ENCODE measurements around the gene TSHZ1. TPM values are rescaled to one million over a fixed set of nuclear protein-coding genes. Genes with fewer than 3 reads are reported as not detected.
A peak's percentile ranks its signal among the peaks of the same experiment; 100 is the strongest.

The TSHZ1 gene
- total and polyA plus RNA-seq, 2 donors from 2014 or later: 7.0 to 31.3 TPM

DNA sequence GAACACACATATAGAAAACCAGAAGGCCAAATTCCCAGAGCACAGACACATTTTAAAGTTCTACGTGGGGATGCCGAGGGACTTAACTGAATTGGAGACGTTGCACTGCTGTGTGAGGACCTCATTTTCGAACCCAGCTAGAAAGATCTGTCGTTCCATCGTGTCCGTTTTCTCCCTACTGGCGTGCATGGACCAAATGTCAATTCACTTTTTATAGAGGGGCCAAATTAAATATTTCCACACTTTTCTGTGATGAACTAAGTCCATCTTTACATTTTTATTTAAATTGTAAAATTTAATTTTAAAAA is 692 bp upstream of the TSHZ1 start:
- DNase-seq: no peak
- H3K9me3 ChIP-seq (ENCODE audit: control insufficient read depth in 2 of 3, insufficient read depth in 1 of 3, low read length in 3 of 3): no peaks in the 10 kb centered on the region
- no peak for FAIRE-seq
- intact Hi-C loops (cut with DNase I): no loop called here
- H3K27me3 ChIP-seq (ENCODE audit: control insufficient read depth, insufficient read depth, low read length): no peaks in the 10 kb centered on the region
- H3K4me3 ChIP-seq (ENCODE audit: low read length in 3 of 3): peak overlapping the region; percentile 78 to 87 (median 84)
- H3K4me1 ChIP-seq (ENCODE audit: control insufficient read depth in 2 of 3, insufficient read depth in 2 of 3, low read depth in 1 of 3, low read length in 3 of 3): peaks cover 3 to 27% (median 19%) of the 10 kb centered on the region in 3 donors
- TF ChIP-seq, protein P1, sequence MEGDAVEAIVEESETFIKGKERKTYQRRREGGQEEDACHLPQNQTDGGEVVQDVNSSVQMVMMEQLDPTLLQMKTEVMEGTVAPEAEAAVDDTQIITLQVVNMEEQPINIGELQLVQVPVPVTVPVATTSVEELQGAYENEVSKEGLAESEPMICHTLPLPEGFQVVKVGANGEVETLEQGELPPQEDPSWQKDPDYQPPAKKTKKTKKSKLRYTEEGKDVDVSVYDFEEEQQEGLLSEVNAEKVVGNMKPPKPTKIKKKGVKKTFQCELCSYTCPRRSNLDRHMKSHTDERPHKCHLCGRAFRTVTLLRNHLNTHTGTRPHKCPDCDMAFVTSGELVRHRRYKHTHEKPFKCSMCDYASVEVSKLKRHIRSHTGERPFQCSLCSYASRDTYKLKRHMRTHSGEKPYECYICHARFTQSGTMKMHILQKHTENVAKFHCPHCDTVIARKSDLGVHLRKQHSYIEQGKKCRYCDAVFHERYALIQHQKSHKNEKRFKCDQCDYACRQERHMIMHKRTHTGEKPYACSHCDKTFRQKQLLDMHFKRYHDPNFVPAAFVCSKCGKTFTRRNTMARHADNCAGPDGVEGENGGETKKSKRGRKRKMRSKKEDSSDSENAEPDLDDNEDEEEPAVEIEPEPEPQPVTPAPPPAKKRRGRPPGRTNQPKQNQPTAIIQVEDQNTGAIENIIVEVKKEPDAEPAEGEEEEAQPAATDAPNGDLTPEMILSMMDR (IDR thresholded peaks at IDR 0.05; ENCODE audit: borderline replicate concordance, extremely low read depth, insufficient read depth): no peak
- peak overlapping the region; percentile 56 to 76 (median 72) for H3K9ac ChIP-seq (ENCODE audit: low read length in 3 of 3)
- H3K36me3 ChIP-seq (ENCODE audit: control insufficient read depth in 2 of 3, insufficient read depth in 3 of 3, low read length in 3 of 3): no peaks in the 10 kb centered on the region
- peak overlapping the region; percentile 96 for H3K27ac ChIP-seq (ENCODE audit: low read depth in 2 of 2, low read length in 2 of 2)

DNA sequence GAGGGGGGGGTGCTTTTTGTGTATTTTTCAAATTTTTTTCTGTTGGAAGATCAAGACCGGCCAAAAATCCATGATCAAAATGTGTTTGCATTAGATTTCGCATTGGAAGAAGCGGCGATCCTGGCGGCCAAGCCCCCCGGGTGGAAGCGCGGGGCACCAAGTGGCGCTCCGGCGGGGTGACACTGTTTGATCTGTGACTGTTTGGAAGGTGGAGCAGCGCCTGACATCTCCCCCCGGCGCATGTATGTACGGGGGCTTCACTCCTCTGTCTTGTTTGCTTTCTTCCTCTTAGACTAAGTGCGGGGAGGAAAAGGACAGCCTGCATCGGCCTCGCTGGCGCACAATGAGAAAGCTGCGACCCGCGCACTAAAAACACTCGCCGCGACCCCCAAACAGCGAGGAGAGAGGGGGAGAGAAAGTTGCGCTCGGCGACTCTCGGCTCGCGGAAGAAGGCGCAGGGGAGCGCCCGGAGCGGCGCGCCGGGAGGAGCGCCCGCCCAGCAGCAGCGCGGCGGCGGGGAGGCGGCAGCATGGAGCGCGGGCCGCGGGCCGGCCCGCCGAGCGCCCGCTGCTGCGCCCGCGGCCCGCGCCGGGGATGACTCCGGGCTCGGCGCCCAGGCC is 515 bp downstream of the TSHZ1 start:
- H3K9ac ChIP-seq (ENCODE audit: low read length in 3 of 3): peak overlapping the region; percentile 76 to 85 (median 78)
- no peaks in the 10 kb centered on the region for H3K36me3 ChIP-seq (ENCODE audit: control insufficient read depth in 2 of 3, insufficient read depth in 3 of 3, low read length in 3 of 3)
- peak in 3 of 5 donors; percentile 36 to 75 (median 43) for DNase-seq
- TF ChIP-seq, protein P1 (IDR thresholded peaks at IDR 0.05; ENCODE audit: borderline replicate concordance, extremely low read depth, insufficient read depth): no peak
- peaks cover 3 to 35% (median 20%) of the 10 kb centered on the region in 3 donors for H3K4me1 ChIP-seq (ENCODE audit: control insufficient read depth in 2 of 3, insufficient read depth in 2 of 3, low read depth in 1 of 3, low read length in 3 of 3)
- H3K27ac ChIP-seq (ENCODE audit: low read depth in 2 of 2, low read length in 2 of 2): peak overlapping the region; percentile 74 to 87
- FAIRE-seq: no peak
- no peaks in the 10 kb centered on the region for H3K27me3 ChIP-seq (ENCODE audit: control insufficient read depth, insufficient read depth, low read length)
- peak overlapping the region; percentile 78 to 87 (median 84) for H3K4me3 ChIP-seq (ENCODE audit: low read length in 3 of 3)
- intact Hi-C loops (cut with DNase I): no loop called here
- H3K9me3 ChIP-seq (ENCODE audit: control insufficient read depth in 2 of 3, insufficient read depth in 1 of 3, low read length in 3 of 3): no peaks in the 10 kb centered on the region

DNA sequence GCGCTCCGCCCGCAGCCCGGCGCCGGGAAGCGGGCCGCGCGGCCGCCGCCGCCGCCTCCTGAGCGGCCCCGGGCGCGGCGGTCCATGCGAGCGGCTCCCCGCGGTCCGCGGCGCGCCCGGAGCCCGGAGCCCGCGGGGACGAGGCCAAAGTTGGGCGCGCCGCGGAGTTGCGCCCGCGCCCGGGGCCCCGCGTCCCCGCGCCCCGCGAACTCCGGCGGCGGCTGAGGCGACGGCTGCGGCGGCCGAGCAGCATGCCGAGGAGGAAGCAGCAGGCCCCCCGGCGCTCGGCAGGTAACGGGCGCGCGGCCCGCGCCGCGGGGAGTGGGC is 992 bp downstream of the TSHZ1 start:
- Histone ChIP-seq H3K4me3 (ENCODE audit: low read length in 3 of 3) (peak overlapping the region in 2 of 3 donors; percentile 30 to 69), H3K36me3 (ENCODE audit: control insufficient read depth in 2 of 3, insufficient read depth in 3 of 3, low read length in 3 of 3) (no peaks in the 10 kb centered on the region), H3K9ac (ENCODE audit: low read length in 3 of 3) (no peak overlapping the region), H3K4me1 (ENCODE audit: control insufficient read depth in 2 of 3, insufficient read depth in 2 of 3, low read depth in 1 of 3, low read length in 3 of 3) (peaks cover 3 to 33% (median 23%) of the 10 kb centered on the region in 3 donors), H3K27ac (ENCODE audit: low read depth in 2 of 2, low read length in 2 of 2) (peak overlapping the region; percentile 79 to 88), H3K27me3 (ENCODE audit: control insufficient read depth, insufficient read depth, low read length) (no peaks in the 10 kb centered on the region), H3K9me3 (ENCODE audit: control insufficient read depth in 2 of 3, insufficient read depth in 1 of 3, low read length in 3 of 3) (no peaks in the 10 kb centered on the region)
- TF ChIP-seq, protein P1 (IDR thresholded peaks at IDR 0.05; ENCODE audit: borderline replicate concordance, extremely low read depth, insufficient read depth): no peak
- FAIRE-seq (no peak), DNase-seq (no peak)
- intact Hi-C loops (cut with DNase I): no loop called here
